ENCODE measurements around the gene CHTF8.
"Not testable (repeated sequence)": the region's sequence is repeated elsewhere in the genome, so short reads cannot be mapped to it uniquely, and the experiment has no call there.

Gene CHTF8, protein sequence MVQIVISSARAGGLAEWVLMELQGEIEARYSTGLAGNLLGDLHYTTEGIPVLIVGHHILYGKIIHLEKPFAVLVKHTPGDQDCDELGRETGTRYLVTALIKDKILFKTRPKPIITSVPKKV
- total RNA-seq = 0.19 to 1.1 (median 0.39) reads per million in 4 experiments

DNA sequence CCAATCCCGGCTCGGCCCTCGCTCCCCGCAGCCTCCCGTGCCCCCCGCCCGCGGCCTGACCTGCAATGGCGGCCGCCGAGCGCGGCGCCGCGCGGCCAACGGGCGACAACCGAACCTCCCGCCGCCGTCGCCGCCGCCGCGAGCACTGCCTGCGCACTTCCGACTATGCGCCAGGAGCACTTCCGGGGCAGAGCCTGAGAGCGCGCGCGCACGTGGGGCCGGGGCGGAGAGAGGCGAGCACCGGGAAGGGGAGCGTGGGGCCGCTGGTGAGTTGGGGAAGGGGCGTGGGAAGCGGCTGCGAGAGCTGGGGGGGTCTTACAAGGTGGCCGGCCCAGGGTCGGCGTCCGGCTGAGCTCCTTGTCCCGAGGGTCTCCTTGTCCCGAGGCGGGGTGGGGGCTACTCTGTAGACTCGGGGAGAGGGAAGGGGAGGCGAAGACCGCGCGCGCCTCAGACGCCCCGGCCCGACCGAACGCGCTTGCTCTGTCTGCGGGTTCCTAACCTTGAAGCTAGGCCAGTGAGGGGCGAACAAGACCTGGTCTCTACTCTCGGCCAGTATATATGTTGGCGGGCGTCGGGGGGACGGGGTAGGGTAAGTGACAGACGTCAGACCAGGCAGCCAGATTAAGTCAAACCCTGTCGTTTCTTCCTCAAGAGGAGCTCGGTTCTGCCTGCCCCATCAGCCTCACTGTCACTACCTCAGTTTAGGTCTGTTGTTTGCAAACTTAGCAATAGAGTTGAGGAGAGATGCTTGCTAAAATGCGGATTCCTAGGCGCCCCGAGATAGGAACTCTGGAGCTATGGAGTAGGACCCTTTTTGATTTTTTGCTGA lies at the start of gene CHTF8, which contains the start of gene UTP4:
CHTF8 (minus strand) TSS at position 165 of the 829 bp plus-strand sequence. CDS start 11,130 bp downstream, outside the sequence.
UTP4 (plus strand) TSS at position 226 of the 829 bp plus-strand sequence. CDS start 811 bp downstream, outside the sequence.
- peak; percentile 71 for DNase-seq

DNA sequence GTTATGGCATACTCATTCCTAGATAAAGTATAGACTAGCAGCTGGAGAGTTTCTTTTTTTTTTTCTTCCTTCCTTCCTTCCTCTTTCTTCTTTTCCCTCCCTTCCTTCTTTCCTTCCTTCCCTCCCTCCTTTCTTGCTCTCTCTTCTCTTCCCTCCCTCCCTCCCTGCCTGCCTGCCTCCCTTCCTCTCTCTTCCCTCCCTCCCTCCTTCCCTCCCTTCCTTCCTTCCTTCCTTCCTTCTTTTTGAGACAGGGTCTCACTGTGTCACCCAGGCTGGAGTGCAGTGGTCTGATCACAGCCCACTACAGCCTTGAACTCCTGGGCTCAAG lies 47.6 kb upstream of the CHTF8 start:
- DNase-seq = no peak

DNA sequence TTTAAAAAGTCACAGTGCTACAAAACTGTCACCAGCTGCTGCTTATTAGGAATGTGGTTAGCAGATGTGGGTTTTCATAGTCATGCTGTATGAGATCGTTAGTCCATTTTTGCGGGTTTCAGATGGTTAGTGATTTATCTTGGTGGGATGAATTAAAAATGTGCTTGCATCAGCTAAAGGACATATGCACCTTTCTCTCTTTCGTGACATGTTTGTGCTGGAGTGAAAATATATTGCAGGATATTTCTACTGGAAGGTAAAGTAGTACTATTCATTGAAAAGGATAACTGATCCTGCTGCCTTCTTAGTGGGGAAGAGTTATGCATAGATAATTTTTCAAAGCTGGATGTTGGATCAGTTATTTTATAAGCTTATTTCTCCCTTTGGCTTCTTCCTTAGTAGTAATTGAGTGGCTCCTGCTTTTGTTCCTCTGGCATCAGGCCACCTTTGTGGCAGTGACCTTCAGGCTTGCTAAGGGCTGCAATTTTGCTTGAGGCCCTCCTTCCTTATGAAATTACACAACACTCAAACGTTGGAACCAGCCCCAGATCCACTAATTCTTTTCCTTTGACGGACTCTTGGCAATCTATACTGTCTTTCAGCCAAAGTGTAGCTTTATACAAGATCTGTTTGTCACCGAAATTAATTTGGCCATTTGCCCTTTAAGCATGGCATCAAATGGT lies 47.1 kb upstream of the CHTF8 start:
- DNase-seq = no peak

DNA sequence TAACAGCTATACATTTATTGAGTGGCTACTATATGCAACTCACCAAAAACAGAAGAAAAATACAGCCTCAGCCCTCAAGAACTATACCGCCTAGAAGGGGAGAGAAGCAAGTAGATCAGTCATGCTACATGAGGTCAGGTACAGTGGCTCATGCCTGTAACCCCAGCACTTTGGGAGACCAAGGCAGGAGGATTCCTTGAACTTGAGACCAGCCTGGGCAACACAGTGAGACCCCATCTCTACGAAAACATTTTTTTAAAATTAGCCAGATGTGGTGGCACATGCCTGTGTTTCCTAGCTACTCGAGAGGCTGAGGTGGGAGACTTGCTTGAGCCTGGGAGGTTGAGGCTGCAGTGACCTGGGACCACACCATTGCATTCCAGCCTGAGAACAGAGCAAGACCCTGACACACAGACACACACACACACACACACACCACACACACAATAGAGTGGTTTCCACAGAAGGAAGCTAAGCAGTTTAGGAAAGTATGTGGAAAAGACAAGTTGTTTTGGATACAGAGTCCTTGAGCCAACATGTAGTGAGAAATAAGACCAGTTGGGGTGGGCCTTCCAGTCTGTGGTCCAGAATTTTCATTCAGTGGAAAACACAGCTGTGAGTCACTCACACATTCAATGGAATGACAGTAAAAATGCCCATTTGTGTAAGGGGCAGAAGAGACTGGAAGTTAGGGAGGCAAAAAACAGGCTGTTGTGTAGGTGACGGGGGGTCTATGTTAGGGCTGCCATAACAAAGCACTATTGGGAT lies 43.8 kb upstream of the CHTF8 start:
- no peak for DNase-seq

DNA sequence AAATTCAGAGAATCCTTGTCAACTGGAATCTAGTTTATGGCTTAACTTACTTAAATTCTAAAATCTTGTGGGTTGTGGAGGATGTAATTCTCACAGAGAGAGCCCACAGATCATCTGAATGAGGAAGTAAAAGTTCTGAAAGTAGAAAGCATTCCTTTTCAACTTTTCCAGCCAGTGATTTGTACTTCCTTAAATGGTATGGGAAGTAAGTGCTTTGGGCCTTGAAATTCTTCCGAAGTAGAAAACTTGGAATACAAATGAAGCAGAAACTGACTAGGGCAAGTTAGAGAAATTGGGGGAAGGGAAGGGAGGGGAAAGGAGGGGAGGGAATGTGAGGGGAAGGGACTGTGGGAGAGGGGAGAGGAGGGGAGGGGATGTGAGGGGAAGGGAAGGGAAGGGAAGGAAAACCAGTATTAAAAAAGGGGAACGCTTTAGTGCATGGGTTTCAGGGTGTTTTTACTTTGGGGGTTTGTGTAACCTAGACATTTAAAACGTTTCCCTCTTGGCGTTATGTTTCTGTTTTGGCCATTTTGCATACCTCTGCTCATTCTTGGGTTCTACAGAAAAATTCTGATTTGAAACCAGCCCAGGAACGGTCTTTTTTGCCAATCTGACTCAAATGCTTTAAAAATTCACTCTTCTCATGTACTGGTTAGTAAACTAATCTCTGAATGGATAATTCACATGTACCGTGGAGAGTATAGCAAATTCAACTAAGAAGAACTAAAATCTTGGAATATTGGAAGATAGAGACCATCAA lies 39.1 kb upstream of the CHTF8 start:
- no peak for DNase-seq

DNA sequence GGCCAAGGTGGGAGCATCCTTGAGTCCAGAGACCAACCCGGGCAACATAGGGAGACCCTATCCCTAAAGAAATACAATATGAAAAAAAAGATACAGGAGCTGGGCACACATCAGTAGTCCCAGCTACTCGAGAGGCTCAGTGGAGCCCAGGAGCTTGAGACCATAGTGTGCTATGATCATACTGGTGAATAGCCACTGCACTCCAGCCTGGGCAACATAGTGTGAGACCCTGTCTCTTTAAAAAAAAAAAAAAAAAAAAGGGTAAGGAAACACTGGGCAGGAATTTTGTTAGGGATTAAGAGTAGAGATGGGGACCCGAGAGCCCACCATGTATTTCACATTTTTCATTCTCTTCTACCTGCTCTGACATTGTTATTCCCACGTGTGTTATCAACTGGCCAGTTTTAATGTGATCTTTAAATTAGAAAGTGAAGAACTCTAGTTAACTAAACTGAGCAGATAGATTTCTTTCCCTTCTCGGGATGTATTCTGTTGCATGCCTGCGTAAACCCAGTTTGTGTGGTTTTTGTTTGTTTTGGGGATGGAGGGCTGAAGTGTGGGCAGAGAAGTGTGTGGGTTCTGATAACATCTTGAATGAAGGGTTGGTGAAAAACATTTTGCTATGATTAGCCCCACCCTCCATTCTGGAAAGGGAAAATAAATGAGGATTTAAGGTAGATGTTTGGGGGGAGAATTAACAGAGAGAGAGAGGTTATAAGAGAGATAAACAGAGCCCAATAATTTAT lies 37.4 kb upstream of the CHTF8 start:
- DNase-seq = no peak

DNA sequence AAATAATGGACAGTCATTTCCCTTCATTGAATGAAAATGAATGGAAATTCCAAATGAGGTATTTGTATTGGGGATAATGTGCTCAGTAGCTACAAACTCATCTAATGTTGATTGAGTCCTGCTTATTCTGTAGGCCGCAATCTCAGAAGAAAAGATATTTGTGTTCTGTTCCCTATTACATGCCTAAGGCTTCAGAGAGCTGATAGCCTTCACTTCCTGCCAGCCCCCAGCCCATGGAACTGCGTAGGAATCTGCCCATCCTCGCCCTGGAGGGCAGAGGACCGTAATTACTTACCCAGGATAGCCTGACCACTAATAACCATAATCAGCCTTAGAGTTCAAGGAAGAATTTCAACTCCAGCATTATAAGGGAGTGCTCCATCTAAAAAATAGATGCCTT lies 36.7 kb upstream of the CHTF8 start:
- DNase-seq = no peak

DNA sequence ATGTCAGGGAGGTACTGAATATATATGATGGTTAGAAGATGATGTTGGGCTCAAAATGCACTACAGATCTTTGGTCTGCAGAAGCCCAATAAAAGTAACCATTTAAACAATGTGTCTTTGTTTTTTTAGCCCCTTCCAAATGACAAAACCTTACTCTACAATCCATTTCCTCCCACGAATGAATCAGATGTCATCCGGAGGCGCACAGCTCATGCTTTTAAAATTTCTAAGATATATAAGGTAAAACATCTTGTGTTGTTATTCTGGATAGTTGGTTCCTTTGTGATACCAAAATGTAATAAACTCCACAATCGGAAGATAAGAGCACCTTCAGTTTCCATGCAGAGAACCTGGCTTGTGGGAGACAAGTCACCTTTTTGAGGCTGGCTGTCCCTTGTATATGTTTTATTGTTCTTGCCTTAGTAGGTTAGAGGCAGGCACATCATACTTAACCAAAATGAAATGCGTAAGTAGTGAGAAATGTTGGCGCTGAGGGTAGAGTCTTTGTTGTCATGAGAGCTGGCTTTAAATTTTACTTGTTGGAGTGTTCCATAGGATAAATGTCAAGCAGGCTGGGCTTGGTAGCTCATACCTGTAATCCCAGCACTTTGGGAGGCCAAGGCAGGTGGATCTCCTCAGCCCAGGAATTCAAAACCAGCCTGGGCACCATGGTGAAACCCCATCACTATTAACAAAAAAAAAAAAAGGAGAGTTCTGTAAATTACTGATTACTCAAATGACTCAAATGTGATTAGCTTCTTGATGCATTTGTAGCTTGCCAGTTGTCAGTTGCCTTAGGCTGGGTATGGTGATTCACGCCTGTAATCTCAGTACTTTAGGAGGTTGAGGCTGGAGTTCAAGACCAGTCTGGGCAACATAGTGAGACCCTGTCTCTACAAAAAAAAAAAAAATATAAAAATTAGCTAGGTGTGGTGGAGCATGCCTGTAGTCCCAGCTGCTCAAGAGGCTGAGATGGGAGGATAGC lies 34.9 kb upstream of the CHTF8 start:
- DNase-seq = no peak

DNA sequence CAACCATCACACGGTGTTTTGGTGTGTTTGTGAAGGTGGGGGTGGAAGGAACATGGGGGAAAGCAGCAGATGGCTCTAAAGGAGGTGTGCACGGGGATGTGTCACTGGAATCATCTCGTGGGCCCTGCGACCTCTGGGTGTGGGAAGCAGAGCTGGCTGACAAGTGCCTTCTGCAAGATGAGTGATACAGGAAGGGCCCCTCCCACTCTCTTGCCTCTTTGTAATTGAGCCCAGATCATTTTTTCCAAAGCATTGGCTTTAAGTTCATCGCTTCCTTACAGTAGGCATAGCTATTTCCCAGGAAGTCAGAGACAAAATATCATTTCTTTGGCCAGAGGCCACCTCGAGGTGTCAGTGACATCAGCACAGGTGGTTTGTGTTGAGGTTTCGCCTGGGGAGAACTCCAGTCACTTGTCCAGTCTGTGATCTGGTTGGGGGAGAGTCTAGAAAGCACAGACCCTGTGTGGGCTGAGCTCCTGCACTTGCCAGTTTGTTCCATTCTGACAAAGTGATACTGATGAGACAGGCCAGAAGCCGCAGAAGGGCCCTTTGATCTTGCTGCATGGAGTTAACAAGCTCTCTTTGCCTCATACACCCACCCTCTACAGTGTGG lies 33.9 kb upstream of the CHTF8 start:
- no peak for DNase-seq

DNA sequence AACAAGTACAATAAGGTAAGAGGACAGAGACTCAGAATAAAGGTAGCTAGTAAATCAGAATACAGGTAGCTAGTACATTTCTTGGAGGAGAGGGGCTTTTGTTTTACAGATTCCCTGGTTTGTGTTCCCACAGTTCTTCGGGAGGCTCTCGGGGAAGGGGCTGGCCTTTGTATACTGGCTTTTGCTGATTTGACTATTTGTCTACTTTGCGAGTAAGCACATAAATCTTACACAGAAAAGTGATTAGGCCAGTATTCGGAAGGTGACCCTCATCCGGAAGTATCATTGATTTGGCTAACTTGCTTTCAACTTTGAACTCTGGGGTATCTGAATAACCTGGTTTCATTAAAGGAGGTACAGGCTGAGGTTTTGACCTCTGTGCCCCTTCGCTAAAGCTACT lies 33.2 kb upstream of the CHTF8 start:
- DNase-seq = no peak

DNA sequence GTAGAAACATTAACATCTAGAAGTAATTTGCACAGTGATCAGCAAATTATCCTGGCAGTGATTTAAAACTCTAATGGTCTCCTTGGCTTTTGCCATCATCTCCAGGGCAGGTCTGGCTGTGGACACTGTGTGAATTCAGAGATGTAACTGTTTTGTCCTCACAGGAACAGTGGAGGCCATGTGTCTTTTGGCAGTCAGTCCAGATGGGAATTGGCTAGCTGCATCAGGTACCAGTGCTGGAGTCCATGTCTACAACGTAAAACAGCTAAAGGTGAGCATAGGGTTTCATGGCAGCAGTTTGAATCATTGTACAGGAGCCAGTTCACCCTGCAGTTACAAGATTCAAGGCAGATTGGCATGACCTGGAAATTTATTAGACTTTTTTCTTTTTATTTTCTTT lies 27.8 kb upstream of the CHTF8 start:
- no peak for DNase-seq

DNA sequence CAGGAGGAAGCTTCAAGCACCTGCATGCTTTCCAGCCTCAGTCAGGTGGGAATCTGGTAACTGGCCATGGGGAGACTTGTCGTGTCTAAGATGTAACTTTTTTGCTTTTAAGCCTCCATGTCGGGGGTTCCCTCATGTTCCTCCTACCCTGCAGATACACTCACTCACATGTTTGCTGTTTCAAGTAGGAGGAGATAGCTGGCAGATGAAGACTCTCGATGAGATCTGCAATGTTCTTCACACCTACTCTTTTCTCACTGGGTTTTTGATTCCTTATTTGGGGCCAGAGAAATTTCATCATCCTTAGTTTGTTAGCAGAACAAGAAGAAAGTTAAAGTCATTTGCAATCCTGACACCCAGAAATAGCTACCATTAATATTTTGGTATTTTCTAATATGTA lies 24.8 kb upstream of the CHTF8 start:
- no peak for DNase-seq

DNA sequence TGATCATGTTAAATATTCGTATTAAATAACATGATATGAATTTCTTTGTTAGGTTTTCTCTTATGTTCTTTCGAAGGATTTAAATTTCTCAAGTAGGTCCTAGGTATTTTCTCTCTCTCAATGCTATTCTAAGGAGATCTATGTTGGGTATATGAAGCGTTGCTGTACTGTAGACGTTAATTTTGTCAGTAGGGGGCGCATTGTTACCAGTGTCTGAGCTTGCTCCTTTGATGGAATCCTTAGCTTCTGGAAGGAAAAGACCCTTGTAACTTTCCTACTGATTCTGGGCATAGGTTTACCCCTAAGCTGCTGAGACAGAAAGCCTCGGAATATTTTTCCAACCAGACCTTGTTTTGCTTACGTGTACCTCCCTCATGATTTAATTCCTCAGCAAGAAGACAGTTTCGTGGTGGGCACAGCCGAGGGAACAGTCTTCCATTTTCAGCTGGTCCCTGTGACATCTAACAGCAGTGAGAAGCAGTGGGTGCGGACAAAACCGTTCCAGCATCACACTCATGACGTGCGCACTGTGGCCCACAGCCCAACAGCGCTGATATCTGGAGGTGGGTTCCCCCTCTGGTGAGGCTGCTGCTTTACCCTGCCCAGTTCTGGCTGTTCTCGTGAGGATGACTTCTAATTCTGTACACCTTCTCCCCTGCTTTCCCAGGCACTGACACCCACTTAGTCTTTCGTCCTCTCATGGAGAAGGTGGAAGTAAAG lies 17.9 kb upstream of the CHTF8 start:
- DNase-seq = peak; percentile 11

DNA sequence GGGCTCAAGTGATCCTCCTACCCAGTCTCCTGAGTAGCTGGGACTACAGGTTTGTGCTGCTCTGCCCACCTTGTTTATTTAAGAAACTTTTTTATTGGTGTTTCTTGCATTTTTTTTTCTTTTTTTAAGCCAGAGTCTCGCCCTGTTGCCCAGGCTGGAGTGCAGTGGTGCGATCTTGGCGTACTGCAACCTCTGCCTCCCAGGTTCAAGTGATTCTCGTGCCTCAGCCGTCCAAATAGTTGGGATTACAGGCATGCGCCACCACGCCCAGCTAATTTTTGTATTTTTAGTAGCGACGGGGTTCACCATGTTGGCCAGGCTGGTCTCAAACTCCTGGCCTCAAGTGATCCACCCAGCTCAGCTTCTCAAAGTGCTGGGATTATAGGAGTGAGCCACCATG lies 17.2 kb upstream of the CHTF8 start:
- DNase-seq = not testable (repeated sequence)

DNA sequence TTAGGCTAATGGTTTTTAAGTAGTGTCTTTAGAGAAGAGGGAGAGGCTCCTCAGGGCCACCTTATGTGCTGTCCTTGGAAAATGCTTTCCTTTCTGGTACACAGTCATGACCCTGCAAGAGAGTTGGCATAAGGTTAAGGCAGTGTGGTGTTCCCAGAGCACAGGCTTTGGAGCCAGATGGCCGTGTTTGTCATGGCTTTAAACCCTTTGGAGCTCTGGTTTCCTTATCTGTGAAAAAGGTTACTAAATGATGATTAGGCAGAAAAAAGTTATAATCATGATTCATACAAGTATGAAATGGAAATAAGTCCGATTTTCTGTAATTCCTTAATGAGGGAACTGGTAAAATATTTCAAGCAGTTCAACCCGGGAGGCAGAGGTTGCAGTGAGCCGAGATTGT lies 13.3 kb upstream of the CHTF8 start:
- DNase-seq = no peak

DNA sequence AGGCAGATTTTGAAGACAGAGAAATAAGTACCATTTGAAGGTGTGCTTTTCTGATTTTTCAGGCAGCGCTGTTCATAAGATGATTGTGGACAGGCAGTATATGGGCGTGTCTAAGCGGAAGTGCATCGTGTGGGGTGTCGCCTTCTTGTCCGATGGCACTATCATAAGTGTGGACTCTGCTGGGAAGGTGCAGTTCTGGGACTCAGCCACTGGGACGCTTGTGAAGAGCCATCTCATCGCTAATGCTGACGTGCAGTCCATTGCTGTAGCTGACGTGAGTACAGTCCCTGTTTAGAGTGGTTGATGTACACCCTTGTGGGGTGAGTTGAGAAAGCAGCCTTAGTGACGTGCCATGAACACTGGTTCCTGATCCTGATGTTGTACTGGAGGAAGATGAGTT lies 10.7 kb upstream of the CHTF8 start:
- no peak for DNase-seq

DNA sequence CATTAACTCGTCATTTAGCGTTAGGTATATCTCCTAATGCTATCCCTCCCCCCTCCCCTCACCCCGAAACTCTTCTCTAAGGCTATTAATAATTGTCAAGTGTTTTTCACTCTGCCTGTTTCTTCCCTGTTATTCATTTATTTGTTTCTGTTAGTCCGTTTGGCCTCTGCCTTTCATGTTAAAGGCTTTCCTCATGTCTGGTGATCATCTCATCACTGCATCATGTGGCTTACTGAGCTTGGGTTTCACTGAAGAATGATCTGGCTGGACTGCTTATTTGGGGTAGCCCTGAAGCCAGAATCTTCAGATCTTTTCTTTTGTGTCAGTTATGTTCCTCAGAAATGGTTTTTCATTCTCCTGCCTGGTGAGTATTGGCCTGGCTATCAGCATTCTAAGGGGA lies 9.5 kb upstream of the CHTF8 start:
- DNase-seq = no peak

DNA sequence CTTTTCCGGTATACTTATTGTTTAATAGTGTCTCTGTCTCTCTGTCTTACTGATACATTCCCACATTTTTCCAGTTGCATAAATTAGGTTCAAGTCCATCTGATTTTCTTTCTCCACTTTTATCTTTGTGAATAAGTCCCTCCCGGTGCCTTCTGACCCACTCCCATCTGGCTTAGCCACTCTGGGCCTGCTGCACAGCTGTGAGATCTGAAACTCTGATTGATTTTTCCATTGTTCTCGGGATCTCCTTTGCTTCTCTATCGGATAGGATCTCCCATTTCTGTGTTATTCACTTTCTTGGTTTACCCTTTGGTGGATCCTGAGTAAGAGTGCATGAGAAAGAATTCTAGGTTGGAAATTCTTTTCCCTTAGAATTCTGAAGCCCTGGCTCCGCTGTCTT lies 8.6 kb upstream of the CHTF8 start:
- DNase-seq = no peak

DNA sequence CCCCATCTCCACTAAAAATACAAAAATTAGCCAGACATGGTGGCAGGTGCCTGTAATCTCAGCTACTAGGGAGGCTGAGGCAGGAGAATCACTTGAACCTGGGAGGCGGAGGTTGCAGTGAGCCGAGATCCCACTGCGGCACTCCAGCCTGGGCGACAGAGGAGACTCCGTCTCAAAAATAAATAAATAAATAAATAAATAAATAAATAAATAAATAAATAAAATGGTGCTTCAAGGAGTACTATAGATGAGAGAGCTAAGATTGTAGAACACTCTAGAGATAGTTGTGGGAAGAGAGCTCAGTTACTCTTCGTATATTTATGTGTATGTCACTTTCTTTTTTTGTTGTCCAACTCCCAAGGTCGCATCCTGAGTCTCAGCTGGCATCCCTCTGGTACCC lies 7.1 kb upstream of the CHTF8 start:
- DNase-seq = not testable (repeated sequence)

Data from effector CD8-positive, alpha-beta T cell (primary cell).